BLaER1 treated with 17β-estradiol and CSF1 and Interleukin-3, amounts not matched to agents 10 nM and 100 nM (cell line): ENCODE data around the gene KIAA2012.

Experiments
- H3K27ac ChIP-seq, 11 experiments: shearing (Covaris generic); formaldehyde crosslinking; 2 replicates each; pipeline ENCODE4 v1.8.1; 2022
- H3K27me3 ChIP-seq, 11 experiments: shearing (Covaris generic); formaldehyde crosslinking; 2 replicates each; pipeline ENCODE4 v1.8.1; 2022
- H3K36me3 ChIP-seq, 11 experiments: shearing (Covaris generic); formaldehyde crosslinking; 2 replicates each; pipeline ENCODE4 v1.8.1; 2022
- H3K4me1 ChIP-seq, 10 experiments: shearing (Covaris generic); formaldehyde crosslinking; 2 replicates each; pipeline ENCODE4 v1.8.1; 2022
- H3K4me2 ChIP-seq, 11 experiments: shearing (Covaris generic); formaldehyde crosslinking; 2 replicates each; pipeline ENCODE4 v1.8.1; 2022
- H3K4me3 ChIP-seq, 10 experiments: shearing (Covaris generic); formaldehyde crosslinking; 2 replicates each; pipeline ENCODE4 v1.8.1; 2022
- H3K9ac ChIP-seq, 11 experiments: shearing (Covaris generic); formaldehyde crosslinking; 2 replicates each; pipeline ENCODE4 v1.8.1; 2022
- H3K9me3 ChIP-seq, 11 experiments: shearing (Covaris generic); formaldehyde crosslinking; replicated peaks in 1 of 11; 2 replicates each; pipeline ENCODE4 v1.8.1; 2022
- H4K20me1 ChIP-seq, 11 experiments: shearing (Covaris generic); formaldehyde crosslinking; 2 replicates each; pipeline ENCODE4 v1.8.1; 2022
- Cebpa-rat ChIP-seq, 11 experiments: shearing (Covaris generic); IDR thresholded peaks; 2 replicates each; pipeline ENCODE4 v1.8.1; 2022

Gene KIAA2012

DNA sequence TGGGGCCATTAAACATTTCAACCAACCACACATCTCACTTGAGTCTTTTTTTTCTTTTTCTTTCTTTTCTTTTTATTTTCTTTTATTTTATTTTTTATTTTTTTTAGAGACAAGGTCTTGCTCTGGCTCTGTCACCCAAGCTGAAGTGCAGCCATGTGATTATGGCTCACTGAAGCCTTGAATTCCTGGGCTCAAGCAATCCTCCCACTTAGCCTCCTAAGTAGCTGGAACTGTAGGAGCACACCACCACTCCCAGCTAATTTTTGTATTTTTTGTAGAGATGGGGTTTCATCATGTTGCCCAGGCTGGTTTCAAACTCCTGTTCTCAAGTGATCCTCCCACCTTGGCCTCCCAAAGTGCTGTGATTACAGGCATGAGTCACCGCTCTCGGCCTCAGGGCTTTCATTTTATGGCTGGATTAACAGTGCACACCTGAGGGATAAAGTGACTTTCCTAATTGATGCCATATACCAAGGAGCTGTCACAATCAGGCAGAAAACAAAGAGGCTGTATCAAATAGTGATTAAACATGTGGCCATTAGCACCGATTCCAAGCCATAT is 21.5 kb downstream of the KIAA2012 start:
- H3K9me3 ChIP-seq = no peaks in the 10 kb centered on the region
- peaks cover 18 to 22% (median 19%) of the 10 kb centered on the region in 10 experiments for H3K4me1 ChIP-seq
- no peak overlapping the region for H3K4me2 ChIP-seq
- H3K27me3 ChIP-seq = no peaks in the 10 kb centered on the region
- no peaks in the 10 kb centered on the region for H4K20me1 ChIP-seq
- no peak overlapping the region for H3K4me3 ChIP-seq
- H3K36me3 ChIP-seq = no peaks in the 10 kb centered on the region
- no peak overlapping the region for H3K9ac ChIP-seq
- no peak for TF ChIP-seq Cebpa-rat (IDR thresholded peaks at IDR 0.05)
- no peak overlapping the region for H3K27ac ChIP-seq

GRCh38 chr2:202095235-202095634 is 22.2 kb downstream of the KIAA2012 start:
- no peaks in the 10 kb centered on the region for H4K20me1 ChIP-seq
- peaks cover 18 to 28% (median 24%) of the 10 kb centered on the region in 10 experiments for H3K4me1 ChIP-seq
- no peaks in the 10 kb centered on the region for H3K27me3 ChIP-seq
- H3K4me3 ChIP-seq = no peak overlapping the region
- no peak overlapping the region for H3K27ac ChIP-seq
- no peak overlapping the region for H3K4me2 ChIP-seq
- TF ChIP-seq Cebpa-rat (IDR thresholded peaks at IDR 0.05) = no peak
- no peaks in the 10 kb centered on the region for H3K9me3 ChIP-seq
- H3K9ac ChIP-seq = no peak overlapping the region
- H3K36me3 ChIP-seq = no peaks in the 10 kb centered on the region

GRCh38 chr2:202096736-202097135 is 23.7 kb downstream of the KIAA2012 start:
- H3K9me3 ChIP-seq = no peaks in the 10 kb centered on the region
- peaks cover 5 to 23% (median 15%) of the 10 kb centered on the region in 10 experiments for H3K4me1 ChIP-seq
- TF ChIP-seq Cebpa-rat (IDR thresholded peaks at IDR 0.05) = no peak
- H4K20me1 ChIP-seq = no peaks in the 10 kb centered on the region
- H3K36me3 ChIP-seq = no peaks in the 10 kb centered on the region
- H3K27ac ChIP-seq = no peak overlapping the region
- H3K4me2 ChIP-seq = no peak overlapping the region
- no peak overlapping the region for H3K4me3 ChIP-seq
- no peaks in the 10 kb centered on the region for H3K27me3 ChIP-seq
- H3K9ac ChIP-seq = no peak overlapping the region

- Histone ChIP-seq H3K27ac (no peak overlapping the region), H3K36me3 (no peaks in the 10 kb centered on the region), H3K4me1 (peaks cover 0 to 27% (median 11%) of the 10 kb centered on the region in 10 experiments; a peak in 14 of 20 replicates), H3K9me3 (no peaks in the 10 kb centered on the region), H3K9ac (no peak overlapping the region), H3K27me3 (no peaks in the 10 kb centered on the region), H4K20me1 (no peaks in the 10 kb centered on the region), H3K4me2 (no peak overlapping the region), H3K4me3 (no peak overlapping the region)
- TF ChIP-seq Cebpa-rat (IDR thresholded peaks at IDR 0.05) = no peak
Measured at GRCh38 chr2:202098291-202098690, 25.2 kb downstream of the KIAA2012 start.

- Histone ChIP-seq H3K9ac (no peak overlapping the region), H3K4me2 (peak overlapping the region in 6 of 11 experiments; percentile 17 to 57 (median 46); a peak in 8 of 22 replicates), H3K36me3 (no peaks in the 10 kb centered on the region), H3K27ac (no peak overlapping the region), H3K4me3 (no peak overlapping the region), H3K27me3 (no peaks in the 10 kb centered on the region), H3K4me1 (peaks cover 0 to 27% (median 11%) of the 10 kb centered on the region in 10 experiments; a peak in 14 of 20 replicates), H4K20me1 (no peaks in the 10 kb centered on the region), H3K9me3 (no peaks in the 10 kb centered on the region)
- TF ChIP-seq Cebpa-rat (IDR thresholded peaks at IDR 0.05) = no peak
Measured at GRCh38 chr2:202099515-202099914, 26.5 kb downstream of the KIAA2012 start.

GRCh38 chr2:202100176-202100575 is 27.1 kb downstream of the KIAA2012 start:
- Histone ChIP-seq H3K4me1 (peaks cover 0 to 27% (median 11%) of the 10 kb centered on the region in 10 experiments; a peak in 14 of 20 replicates), H3K9me3 (no peaks in the 10 kb centered on the region), H3K9ac (no peak overlapping the region), H3K27me3 (no peaks in the 10 kb centered on the region), H3K27ac (no peak overlapping the region), H3K4me2 (peak overlapping the region in 8 of 11 experiments; percentile 11 to 57 (median 42); a peak in 13 of 22 replicates), H3K4me3 (no peak overlapping the region), H3K36me3 (no peaks in the 10 kb centered on the region), H4K20me1 (no peaks in the 10 kb centered on the region)
- TF ChIP-seq Cebpa-rat (IDR thresholded peaks at IDR 0.05) = no peak

- TF ChIP-seq Cebpa-rat (IDR thresholded peaks at IDR 0.05) = no peak
Measured at GRCh38 chr2:202101026-202101579, 28.0 kb downstream of the KIAA2012 start.

GRCh38 chr2:202102425-202103000 is 29.5 kb downstream of the KIAA2012 start:
- Histone ChIP-seq H3K9ac (no peak overlapping the region), H3K27ac (no peak overlapping the region), H4K20me1 (no peaks in the 10 kb centered on the region), H3K27me3 (no peaks in the 10 kb centered on the region), H3K4me2 (peak overlapping the region in 1 of 11 experiments; percentile 22; a peak in 3 of 22 replicates), H3K4me1 (peaks cover 0 to 27% (median 11%) of the 10 kb centered on the region in 10 experiments; a peak in 14 of 20 replicates), H3K36me3 (no peaks in the 10 kb centered on the region), H3K4me3 (no peak overlapping the region), H3K9me3 (no peaks in the 10 kb centered on the region)
- no peak for TF ChIP-seq Cebpa-rat (IDR thresholded peaks at IDR 0.05)

More at GRCh38 chr2:202101026-202101579, 28.0 kb downstream of the KIAA2012 start:
- H3K9ac ChIP-seq = no peak overlapping the region
- no peak overlapping the region for H3K27ac ChIP-seq
- H3K9me3 ChIP-seq = no peaks in the 10 kb centered on the region
- H3K27me3 ChIP-seq = no peaks in the 10 kb centered on the region
- peak overlapping the region in 4 of 11 experiments; percentile 42 to 57 (median 46); a peak in 6 of 22 replicates for H3K4me2 ChIP-seq
- no peaks in the 10 kb centered on the region for H4K20me1 ChIP-seq
- H3K4me1 ChIP-seq = peaks cover 0 to 27% (median 11%) of the 10 kb centered on the region in 10 experiments; a peak in 14 of 20 replicates
- H3K4me3 ChIP-seq = no peak overlapping the region
- no peaks in the 10 kb centered on the region for H3K36me3 ChIP-seq

DNA sequence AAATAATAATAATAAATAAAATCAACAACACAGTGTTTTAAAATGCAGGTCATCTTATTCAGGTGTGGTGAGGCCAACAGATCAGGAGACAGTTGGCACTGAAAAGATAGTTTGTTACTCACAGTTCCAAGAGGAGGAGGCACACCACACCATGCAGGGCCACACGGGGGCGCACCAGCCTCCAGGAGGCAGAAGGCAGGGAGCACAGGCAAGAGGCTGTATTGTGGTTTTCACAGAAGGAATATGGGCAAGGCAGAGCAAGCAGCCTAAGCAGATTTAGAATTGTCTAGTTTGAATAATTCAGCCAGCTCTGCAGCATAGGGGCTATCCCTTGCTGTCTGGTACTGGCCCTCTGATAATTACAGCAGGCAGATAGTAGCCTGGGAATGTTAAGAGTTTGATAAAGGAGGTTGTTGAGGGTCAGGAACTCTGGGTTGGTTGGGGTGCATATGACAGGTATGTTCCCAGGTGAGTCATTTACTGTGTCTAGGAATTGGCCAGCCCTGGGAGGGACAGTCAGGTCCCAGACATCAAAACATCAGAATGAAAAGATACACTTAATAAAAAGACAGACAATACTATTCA is 31.3 kb downstream of the KIAA2012 start:
- H3K4me2 ChIP-seq = no peak overlapping the region
- no peak overlapping the region for H3K4me3 ChIP-seq
- no peaks in the 10 kb centered on the region for H3K9me3 ChIP-seq
- TF ChIP-seq Cebpa-rat (IDR thresholded peaks at IDR 0.05) = no peak
- H3K9ac ChIP-seq = no peak overlapping the region
- no peaks in the 10 kb centered on the region for H3K27me3 ChIP-seq
- H3K36me3 ChIP-seq = no peaks in the 10 kb centered on the region
- H4K20me1 ChIP-seq = no peaks in the 10 kb centered on the region
- no peak overlapping the region for H3K27ac ChIP-seq
- peaks cover 0 to 27% (median 11%) of the 10 kb centered on the region in 10 experiments; a peak in 14 of 20 replicates for H3K4me1 ChIP-seq
